K562 (cell line): ENCODE measurements around the gene RUNX1. TPM values are rescaled to one million over a fixed set of nuclear protein-coding genes. Genes with fewer than 3 reads are reported as not detected.

ENCODE experiments used
- CBFB ChIP-seq: sonication (generic); formaldehyde crosslinking; IDR thresholded peaks from 2 replicates; pipeline ENCODE4 v1.4.0; 2020; ENCODE audit warnings: mild to moderate bottlenecking, missing genetic modification reagents
- CBX5 ChIP-seq: IDR thresholded peaks from 2 replicates; pipeline ENCODE4 v1.6.1; 2014; ENCODE audit warnings: low read depth, borderline replicate concordance
- CTBP1 ChIP-seq: fragments of 450-650 bp; IDR thresholded peaks from 2 replicates; pipeline ENCODE4 v1.6.1; 2016; ENCODE audit warnings: borderline replicate concordance
- DDX20 ChIP-seq: fragments of 450-650 bp; IDR thresholded peaks from 2 replicates; pipeline ENCODE4 v1.6.1; 2016; ENCODE audit warnings: missing genetic modification characterization, low read depth, mild to moderate bottlenecking, missing compliant biosample characterization, moderate library complexity
- ELF1 ChIP-seq: fragments of 200-800 bp; sonication (Bioruptor generic); IDR thresholded peaks from 2 replicates; pipeline ENCODE4 v1.6.1; 2016; ENCODE audit warnings: missing genetic modification characterization, missing compliant biosample characterization
- EWSR1 ChIP-seq: fragments of 450-650 bp; IDR thresholded peaks from 2 replicates; pipeline ENCODE4 v1.6.1; 2018; ENCODE audit warnings: borderline replicate concordance, mild to moderate bottlenecking, low read depth, moderate library complexity; ENCODE audit not compliant: partially characterized antibody
- HNRNPH1 ChIP-seq: fragments of 200-400 bp; formaldehyde crosslinking; optimal IDR thresholded peaks from 2 replicates; pipeline ENCODE3; 2017; ENCODE audit warnings: low read depth, mild to moderate bottlenecking, low read length, moderate library complexity
- L3MBTL2 ChIP-seq: fragments of 450-650 bp; IDR thresholded peaks from 2 replicates; pipeline ENCODE4 v1.6.1; 2016; ENCODE audit warnings: mild to moderate bottlenecking, moderate library complexity
- NCOA4 ChIP-seq: fragments of 450-650 bp; IDR thresholded peaks from 2 replicates; pipeline ENCODE4 v1.6.1; 2018; ENCODE audit warnings: mild to moderate bottlenecking; ENCODE audit not compliant: partially characterized antibody
- POLR2A ChIP-seq: fragments of 450-650 bp; conservative IDR thresholded peaks from 2 replicates; pipeline ENCODE4 v1.6.1; 2016
- POLR2G ChIP-seq: fragments of 200-400 bp; formaldehyde crosslinking; IDR thresholded peaks from 2 replicates; pipeline ENCODE4 v1.6.1; 2017; ENCODE audit warnings: low read depth, mild to moderate bottlenecking, antibody characterized with exemption, low read length, moderate library complexity
- RAD51 ChIP-seq: fragments of 450-650 bp; IDR thresholded peaks from 2 replicates; pipeline ENCODE4 v1.7.1; 2016; ENCODE audit warnings: low read depth, mild to moderate bottlenecking, borderline replicate concordance
- RBFOX2 ChIP-seq: fragments of 200-400 bp; formaldehyde crosslinking; IDR thresholded peaks from 2 replicates; pipeline ENCODE4 v1.6.1; 2017; ENCODE audit warnings: low read depth, mild to moderate bottlenecking, low read length, moderate library complexity
- RFX5 ChIP-seq: IDR thresholded peaks from 2 replicates; pipeline ENCODE4 v1.6.1; 2011; ENCODE audit warnings: low read depth, mild to moderate bottlenecking, improper control_type of control experiment, low read length
- SAP30 ChIP-seq: fragments of 200-600 bp; sonication (generic); IDR thresholded peaks from 2 replicates; pipeline ENCODE4 v1.6.1; 2012; ENCODE audit warnings: borderline replicate concordance, low read depth, mild to moderate bottlenecking, moderate library complexity, low read length, control low read depth, inconsistent platforms; ENCODE audit not compliant: insufficient read depth, poor library complexity, severe bottlenecking
- SMAD3 ChIP-seq: fragments of 450-650 bp; formaldehyde crosslinking; conservative IDR thresholded peaks from 2 replicates; pipeline ENCODE4 v1.4.0; 2020; ENCODE audit warnings: mild to moderate bottlenecking
- SMARCA4 ChIP-seq: fragments of 450-650 bp; IDR thresholded peaks from 2 replicates; pipeline ENCODE4 v1.6.1; 2016
- U2AF2 ChIP-seq: fragments of 200-400 bp; formaldehyde crosslinking; optimal IDR thresholded peaks from 2 replicates; pipeline ENCODE3; 2017; ENCODE audit warnings: low read depth, mild to moderate bottlenecking, low read length
- ZNF12 ChIP-seq: sonication (generic); formaldehyde crosslinking; IDR thresholded peaks from 2 replicates; pipeline ENCODE4 v1.4.0; 2020; ENCODE audit warnings: mild to moderate bottlenecking, missing genetic modification reagents
- ZNF239 ChIP-seq: fragments of 250-450 bp; sonication (Bioruptor Pico); IDR thresholded peaks from 2 replicates; pipeline ENCODE4 v1.4.0; 2020; ENCODE audit warnings: mild to moderate bottlenecking
- ZNF696 ChIP-seq: fragments of 250-450 bp; sonication (Bioruptor Pico); conservative IDR thresholded peaks from 2 replicates; pipeline ENCODE4 v1.4.0; 2020; ENCODE audit warnings: mild to moderate bottlenecking, moderate library complexity
- polyA plus RNA-seq, 8 experiments: library from polyadenylated mRNA; depleted of rRNA in 4 of 8; stranded (reverse) in 5 of 8; unstranded in 3 of 8; fragments of >200 nt; fragmentation: Nextera tagmentation in 2 of 8; fragmentation: Illumina TruSeq in 1 of 8; extraction: Ambion mirVana in 2 of 8; extraction: Trizol in 1 of 8; gene quantifications; 2 replicates each; pipeline versions ENCODE4 v1.2.1 to v1.2.3, GENCODE V29; 2011 to 2014; ENCODE audit warnings: inconsistent platforms in 1 of 8, missing spikeins in 1 of 8
- total RNA-seq, 7 experiments: library from RNA; depleted of rRNA in 6 of 7; stranded (reverse); fragments of >200 nt in 6 of 7; fragmentation: Illumina TruSeq in 2 of 7; extraction: Trizol in 2 of 7; gene quantifications; 2 replicates each; pipeline versions ENCODE4 v1.2.1 to v1.2.3, GENCODE V29; 2011 to 2021; ENCODE audit warnings: low replicate concordance in 1 of 7
- TF ChIP-seq, protein P1 (sequence below), 2 experiments: fragments of 450-650 bp in 1 of 2; sonication (generic) in 1 of 2; formaldehyde crosslinking; conservative IDR thresholded peaks; 2 replicates each; pipeline versions ENCODE4 v1.4.0 to v1.8.1; 2020 to 2022; ENCODE audit warnings: mild to moderate bottlenecking in 1 of 2, missing genetic modification reagents in 1 of 2
- TF ChIP-seq, protein P2 (sequence below), 2 experiments: fragments of 450-650 bp; IDR thresholded peaks; 2 replicates each; pipeline ENCODE4 v1.6.1; 2016
- TF ChIP-seq, protein P3 (sequence below): fragments of 450-650 bp; IDR thresholded peaks from 2 replicates; pipeline ENCODE4 v1.6.1; 2016; ENCODE audit warnings: borderline replicate concordance

RUNX1 gene
- total and polyA plus RNA-seq, 9 of the 15 experiments (the other 6 are each of a cell fraction or from before 2014, with no cell fraction given) = 2.2 to 68.6 (median 17.8) TPM

DNA sequence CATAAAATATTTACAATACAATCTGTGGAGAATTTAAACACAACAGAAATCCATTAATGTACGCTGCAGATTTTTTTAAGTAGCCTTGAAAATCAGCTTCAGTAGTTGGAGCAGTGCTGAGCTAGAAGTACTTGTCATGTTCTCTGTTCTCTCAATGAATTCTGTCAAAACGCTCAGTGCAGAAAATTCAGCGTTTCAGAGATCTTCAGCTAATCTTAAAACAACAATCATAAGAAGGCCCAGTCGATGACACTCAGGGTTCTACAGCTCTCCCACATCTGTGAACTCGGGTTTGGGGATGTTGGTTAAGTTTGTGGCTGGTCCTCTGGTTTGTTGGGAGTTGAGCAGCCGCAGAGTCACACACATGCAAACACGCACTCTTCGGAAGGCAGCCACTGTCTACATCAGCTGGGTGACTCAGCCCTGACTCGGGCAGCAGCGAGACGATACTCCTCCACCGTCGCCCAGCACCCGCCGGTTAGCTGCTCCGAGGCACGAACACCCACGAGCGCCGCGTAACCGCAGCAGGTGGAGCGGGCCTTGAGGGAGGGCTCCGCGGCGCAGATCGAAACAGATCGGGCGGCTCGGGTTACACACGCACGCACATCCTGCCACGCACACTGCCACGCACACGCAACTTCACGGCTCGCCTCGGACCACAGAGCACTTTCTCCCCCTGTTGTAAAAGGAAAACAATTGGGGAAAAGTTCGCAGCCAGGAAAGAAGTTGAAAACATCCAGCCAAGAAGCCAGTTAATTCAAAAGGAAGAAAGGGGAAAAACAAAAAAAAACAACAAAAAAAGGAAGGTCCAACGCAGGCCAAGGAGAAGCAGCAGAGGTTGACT is 161.2 kb downstream of the RUNX1 start (continued):
- TF ChIP-seq, protein P1, sequence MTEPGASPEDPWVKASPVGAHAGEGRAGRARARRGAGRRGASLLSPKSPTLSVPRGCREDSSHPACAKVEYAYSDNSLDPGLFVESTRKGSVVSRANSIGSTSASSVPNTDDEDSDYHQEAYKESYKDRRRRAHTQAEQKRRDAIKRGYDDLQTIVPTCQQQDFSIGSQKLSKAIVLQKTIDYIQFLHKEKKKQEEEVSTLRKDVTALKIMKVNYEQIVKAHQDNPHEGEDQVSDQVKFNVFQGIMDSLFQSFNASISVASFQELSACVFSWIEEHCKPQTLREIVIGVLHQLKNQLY (CRISPR knock-in tag; conservative IDR thresholded peaks at IDR 0.05) = no peak
- TF ChIP-seq ZNF239 (CRISPR knock-in tag) (no peak), CBFB (CRISPR knock-in tag) (peak; percentile 97; the same call in 1 of the 2 replicates), ZNF696 (CRISPR knock-in tag) (no peak), EWSR1 (no peak), SAP30 (no peak), POLR2G (no peak), SMAD3 (no peak), DDX20 (tag) (no peak), RBFOX2 (no peak), RFX5 (no peak), RAD51 (0 out of 2 replicates have a peak, but pooled peaks have one; percentile 5), CTBP1 (peak; percentile 24), U2AF2 (no peak), NCOA4 (no peak), ELF1 (no peak), L3MBTL2 (peak; percentile 88), SMARCA4 (peak; percentile 68), CBX5 (no peak), ZNF12 (peak; percentile 61; the same call in 1 of the 2 replicates), POLR2A (no peak), HNRNPH1 (no peak)
- TF ChIP-seq, protein P2, sequence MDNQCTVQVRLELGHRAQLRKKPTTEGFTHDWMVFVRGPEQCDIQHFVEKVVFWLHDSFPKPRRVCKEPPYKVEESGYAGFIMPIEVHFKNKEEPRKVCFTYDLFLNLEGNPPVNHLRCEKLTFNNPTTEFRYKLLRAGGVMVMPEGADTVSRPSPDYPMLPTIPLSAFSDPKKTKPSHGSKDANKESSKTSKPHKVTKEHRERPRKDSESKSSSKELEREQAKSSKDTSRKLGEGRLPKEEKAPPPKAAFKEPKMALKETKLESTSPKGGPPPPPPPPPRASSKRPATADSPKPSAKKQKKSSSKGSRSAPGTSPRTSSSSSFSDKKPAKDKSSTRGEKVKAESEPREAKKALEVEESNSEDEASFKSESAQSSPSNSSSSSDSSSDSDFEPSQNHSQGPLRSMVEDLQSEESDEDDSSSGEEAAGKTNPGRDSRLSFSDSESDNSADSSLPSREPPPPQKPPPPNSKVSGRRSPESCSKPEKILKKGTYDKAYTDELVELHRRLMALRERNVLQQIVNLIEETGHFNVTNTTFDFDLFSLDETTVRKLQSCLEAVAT (IDR thresholded peaks at IDR 0.05) = peak; percentile 67 to 94; a peak in 3 of 4 replicates
- TF ChIP-seq, protein P3, sequence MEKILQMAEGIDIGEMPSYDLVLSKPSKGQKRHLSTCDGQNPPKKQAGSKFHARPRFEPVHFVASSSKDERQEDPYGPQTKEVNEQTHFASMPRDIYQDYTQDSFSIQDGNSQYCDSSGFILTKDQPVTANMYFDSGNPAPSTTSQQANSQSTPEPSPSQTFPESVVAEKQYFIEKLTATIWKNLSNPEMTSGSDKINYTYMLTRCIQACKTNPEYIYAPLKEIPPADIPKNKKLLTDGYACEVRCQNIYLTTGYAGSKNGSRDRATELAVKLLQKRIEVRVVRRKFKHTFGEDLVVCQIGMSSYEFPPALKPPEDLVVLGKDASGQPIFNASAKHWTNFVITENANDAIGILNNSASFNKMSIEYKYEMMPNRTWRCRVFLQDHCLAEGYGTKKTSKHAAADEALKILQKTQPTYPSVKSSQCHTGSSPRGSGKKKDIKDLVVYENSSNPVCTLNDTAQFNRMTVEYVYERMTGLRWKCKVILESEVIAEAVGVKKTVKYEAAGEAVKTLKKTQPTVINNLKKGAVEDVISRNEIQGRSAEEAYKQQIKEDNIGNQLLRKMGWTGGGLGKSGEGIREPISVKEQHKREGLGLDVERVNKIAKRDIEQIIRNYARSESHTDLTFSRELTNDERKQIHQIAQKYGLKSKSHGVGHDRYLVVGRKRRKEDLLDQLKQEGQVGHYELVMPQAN = peak; percentile 81; the same call in 1 of the 2 replicates
